AG04450 (cell line): Measurements from ENCODE around the gene ZSCAN18. TPM values are rescaled to one million over a fixed set of nuclear protein-coding genes. Genes with fewer than 3 reads are reported as not detected.

Experiments used
- CTCF ChIA-PET: fragments of 300-600, 350-600 bp; formaldehyde crosslinking; extraction: SDS; loops from one replicate; lab custom pipeline; 2022; ENCODE audit warnings: antibody characterized with exemption, inconsistent platforms; lab: Charles Lee
- POLR2A ChIA-PET: fragments of 350-600 bp; formaldehyde crosslinking; extraction: SDS; loops from one replicate; lab custom pipeline; 2021; ENCODE audit warnings: antibody characterized with exemption, inconsistent platforms; lab: Yijun Ruan, JAX
- DNase-seq: peaks from one replicate; pipeline ENCODE4 v3.0.0-alpha.2; 2011; ENCODE audit warnings: low read depth, low spot score
- H3K27ac ChIP-seq: one replicate; pipeline ENCODE4 v1.5.1; 2012; ENCODE audit warnings: low read depth, low read length, control low read depth
- H3K27me3 ChIP-seq: one replicate; pipeline ENCODE4 v1.6.0; 2012; ENCODE audit warnings: low read length; ENCODE audit not compliant: control insufficient read depth, insufficient read depth
- H3K4me3 ChIP-seq: 2 replicates; pipeline ENCODE4 v1.5.1; 2011; ENCODE audit warnings: mild to moderate bottlenecking, low read depth, low read length, control low read depth
- H3K9me3 ChIP-seq: 2 replicates; pipeline ENCODE4 v1.5.1; 2012; ENCODE audit warnings: low read length; ENCODE audit not compliant: control insufficient read depth, insufficient read depth
- polyA plus RNA-seq: library from polyadenylated mRNA; depleted of rRNA; stranded (reverse); fragments of >200 nt; gene quantifications from 2 replicates; pipeline ENCODE4 v1.2.3, GENCODE V29; 2011
- TF ChIP-seq, protein P1 (sequence below): IDR thresholded peaks from 2 replicates; pipeline ENCODE4 v1.5.1; 2011; ENCODE audit warnings: low read depth, low read length, control low read depth, inconsistent platforms

Gene ZSCAN18
- polyA plus RNA-seq, 1 experiment, result 12.7 TPM

DNA sequence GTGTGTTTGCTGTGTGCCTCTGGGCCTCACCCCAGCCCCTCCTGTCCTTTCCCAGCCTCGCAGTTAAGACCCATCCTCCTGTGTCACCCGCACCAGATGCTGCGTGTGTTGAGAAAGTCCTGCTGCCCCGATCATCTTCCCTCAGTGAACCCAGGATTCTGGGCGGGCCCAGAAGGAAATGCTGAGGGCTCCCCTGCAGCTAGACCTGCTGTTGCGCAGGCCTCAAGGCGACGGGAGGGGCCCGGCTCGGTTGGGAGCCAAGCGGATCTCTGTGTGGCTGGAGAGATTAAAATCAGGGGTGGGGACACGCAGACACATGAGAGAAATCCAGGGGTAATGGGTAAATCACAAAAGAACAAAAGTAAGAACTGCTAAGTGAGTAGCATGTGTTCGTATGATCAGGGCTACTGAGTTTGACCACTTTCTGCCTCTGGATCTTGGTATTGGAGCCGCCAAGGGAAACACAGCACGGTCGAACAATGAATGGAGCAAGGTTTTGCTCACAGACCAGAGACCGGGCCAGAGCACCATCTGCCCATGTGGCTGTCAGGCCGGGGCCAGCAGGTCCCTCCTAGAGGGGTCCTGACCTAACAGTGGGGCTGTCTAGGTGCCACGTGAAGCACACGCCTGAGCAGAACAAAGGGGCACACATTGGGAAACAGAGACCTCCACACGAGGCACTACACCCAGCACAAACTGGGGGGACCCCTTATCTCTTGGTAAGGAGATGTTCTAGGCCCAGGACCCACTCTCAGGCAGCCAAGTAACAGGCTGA is 57.1 kb downstream of the ZSCAN18 start:
- peaks cover 87% of the 10 kb centered on the region for H3K9me3 ChIP-seq
- no peak overlapping the region for H3K27ac ChIP-seq
- TF ChIP-seq, protein P1, sequence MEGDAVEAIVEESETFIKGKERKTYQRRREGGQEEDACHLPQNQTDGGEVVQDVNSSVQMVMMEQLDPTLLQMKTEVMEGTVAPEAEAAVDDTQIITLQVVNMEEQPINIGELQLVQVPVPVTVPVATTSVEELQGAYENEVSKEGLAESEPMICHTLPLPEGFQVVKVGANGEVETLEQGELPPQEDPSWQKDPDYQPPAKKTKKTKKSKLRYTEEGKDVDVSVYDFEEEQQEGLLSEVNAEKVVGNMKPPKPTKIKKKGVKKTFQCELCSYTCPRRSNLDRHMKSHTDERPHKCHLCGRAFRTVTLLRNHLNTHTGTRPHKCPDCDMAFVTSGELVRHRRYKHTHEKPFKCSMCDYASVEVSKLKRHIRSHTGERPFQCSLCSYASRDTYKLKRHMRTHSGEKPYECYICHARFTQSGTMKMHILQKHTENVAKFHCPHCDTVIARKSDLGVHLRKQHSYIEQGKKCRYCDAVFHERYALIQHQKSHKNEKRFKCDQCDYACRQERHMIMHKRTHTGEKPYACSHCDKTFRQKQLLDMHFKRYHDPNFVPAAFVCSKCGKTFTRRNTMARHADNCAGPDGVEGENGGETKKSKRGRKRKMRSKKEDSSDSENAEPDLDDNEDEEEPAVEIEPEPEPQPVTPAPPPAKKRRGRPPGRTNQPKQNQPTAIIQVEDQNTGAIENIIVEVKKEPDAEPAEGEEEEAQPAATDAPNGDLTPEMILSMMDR, result no peak
- no peak for DNase-seq
- CTCF ChIA-PET, result no interaction called here
- no peaks in the 10 kb centered on the region for H3K27me3 ChIP-seq
- POLR2A ChIA-PET, result no interaction called here
- H3K4me3 ChIP-seq, result no peak overlapping the region

DNA sequence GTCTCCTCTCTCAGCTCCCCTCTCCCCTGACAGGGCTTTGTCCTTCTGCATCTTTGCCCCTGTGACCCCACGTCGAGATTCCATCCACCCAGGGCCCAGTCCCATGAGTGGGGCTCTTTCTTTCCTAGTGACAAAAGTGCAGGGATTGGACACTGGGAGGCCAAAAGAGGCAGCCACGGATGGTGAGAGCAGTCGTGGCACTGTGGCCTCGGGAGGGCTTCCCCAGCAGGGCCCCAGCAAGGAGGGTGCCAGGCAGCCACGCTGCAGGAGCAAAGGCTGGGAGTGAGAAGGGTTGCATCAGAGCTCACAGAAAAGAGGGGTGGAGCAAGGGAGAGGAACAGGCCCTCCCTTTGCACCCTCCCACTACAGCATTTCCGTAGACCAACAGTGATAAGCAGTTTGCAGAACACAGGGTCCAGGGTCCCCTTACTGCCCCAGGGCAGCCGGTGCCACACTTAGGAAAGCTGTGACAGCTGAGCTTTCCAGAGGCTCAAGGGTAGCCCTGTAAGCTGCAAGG is 59.3 kb downstream of the ZSCAN18 start:
- no peak for DNase-seq
- H3K27me3 ChIP-seq, result no peaks in the 10 kb centered on the region
- no peak overlapping the region for H3K27ac ChIP-seq
- peaks cover 81% of the 10 kb centered on the region for H3K9me3 ChIP-seq
- CTCF ChIA-PET, result no interaction called here
- H3K4me3 ChIP-seq, result no peak overlapping the region
- POLR2A ChIA-PET, result no interaction called here
- TF ChIP-seq, protein P1, result no peak

DNA sequence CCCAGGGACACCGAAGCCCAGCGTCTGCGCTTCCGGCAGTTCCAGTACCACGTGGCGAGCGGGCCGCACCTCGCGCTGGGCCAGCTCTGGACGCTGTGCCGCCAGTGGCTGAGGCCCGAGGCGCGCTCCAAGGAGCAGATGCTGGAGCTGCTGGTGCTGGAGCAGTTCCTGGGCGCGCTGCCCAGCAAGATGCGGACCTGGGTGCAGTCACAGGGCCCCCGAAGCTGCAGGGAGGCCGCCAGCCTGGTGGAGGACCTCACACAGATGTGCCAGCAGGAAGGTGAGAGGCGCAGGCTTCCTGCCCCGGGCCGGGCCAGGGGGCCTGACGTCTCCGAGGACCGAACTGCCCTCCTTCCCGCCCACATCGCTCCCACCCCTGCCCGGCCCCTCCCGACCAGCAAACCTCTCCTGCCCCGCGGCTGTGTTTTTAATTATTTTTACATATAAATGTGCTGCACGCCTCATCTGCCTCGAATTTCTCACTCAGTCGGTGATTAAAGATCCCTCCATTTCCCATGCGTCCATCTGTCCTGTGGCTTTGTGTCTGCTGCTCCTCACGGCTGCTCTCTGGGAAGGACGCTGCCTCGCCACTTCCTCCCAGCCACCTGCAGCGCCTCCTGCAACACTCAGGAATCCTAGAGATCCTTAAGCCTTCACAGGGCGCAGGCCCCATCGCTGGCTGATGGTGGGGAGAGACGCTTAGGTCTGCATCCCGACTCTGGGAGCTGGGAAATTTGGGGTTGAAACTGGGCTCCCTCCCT is 59.9 kb downstream of the ZSCAN18 start:
- Histone ChIP-seq H3K27me3 (no peaks in the 10 kb centered on the region), H3K4me3 (no peak overlapping the region), H3K27ac (no peak overlapping the region), H3K9me3 (peaks cover 81% of the 10 kb centered on the region)
- ChIA-PET POLR2A (no interaction called here), CTCF (no interaction called here)
- TF ChIP-seq, protein P1, result no peak
- no peak for DNase-seq

DNA sequence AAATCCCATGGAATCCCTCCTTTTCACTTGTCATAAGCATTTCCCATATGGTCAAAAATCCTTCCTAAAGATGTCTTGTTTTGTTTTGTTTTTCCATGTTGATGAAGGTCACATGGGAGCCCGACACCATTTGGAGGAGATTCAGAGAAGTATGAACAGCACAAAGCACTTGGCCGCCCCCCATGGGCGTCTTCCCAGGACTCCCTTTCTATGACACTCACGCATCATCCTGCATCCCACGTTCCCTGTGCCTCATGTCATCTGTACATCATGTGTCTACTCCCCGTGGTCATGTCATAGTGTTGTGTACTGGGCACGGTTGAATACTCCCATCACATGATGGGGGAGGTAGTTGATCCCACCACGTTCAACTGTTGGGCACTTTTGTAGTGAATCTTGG is 62.2 kb downstream of the ZSCAN18 start:
- TF ChIP-seq, protein P1, result no peak
- no peak overlapping the region for H3K27ac ChIP-seq
- ChIA-PET CTCF (no interaction called here), POLR2A (no interaction called here)
- no peaks in the 10 kb centered on the region for H3K27me3 ChIP-seq
- no peak for DNase-seq
- peaks cover 74% of the 10 kb centered on the region for H3K9me3 ChIP-seq
- no peak overlapping the region for H3K4me3 ChIP-seq

DNA sequence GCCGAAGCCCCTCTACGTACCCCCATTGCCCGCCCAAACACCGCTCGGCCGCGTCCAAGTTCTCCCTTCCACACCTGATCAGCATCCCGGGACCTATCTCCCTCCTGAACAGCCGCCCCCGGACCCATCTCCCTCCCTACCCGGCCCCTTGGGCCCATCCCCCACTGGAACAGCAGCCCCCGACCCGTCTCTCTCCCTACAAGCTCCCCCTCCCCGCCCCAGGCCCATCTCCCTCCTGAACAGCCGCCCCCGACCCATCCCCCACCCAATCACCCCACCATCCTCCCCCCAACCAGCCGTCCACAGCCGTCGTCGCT is 63.6 kb downstream of the ZSCAN18 start:
- Histone ChIP-seq H3K4me3 (peak overlapping the region; percentile 10; the same call in 1 of the 2 replicates), H3K9me3 (peaks cover 70% of the 10 kb centered on the region), H3K27ac (no peak overlapping the region), H3K27me3 (no peaks in the 10 kb centered on the region)
- CTCF ChIA-PET, result no interaction called here
- TF ChIP-seq, protein P1, result no peak
- DNase-seq, result no peak
- POLR2A ChIA-PET, result no interaction called here
